Activated CD8-positive, alpha-beta memory T cell treated with anti-CD3 and anti-CD28 coated beads, Interleukin-2, amount 50 U/mL, for 4 hours (primary cell): ENCODE measurements around the gene GLRX3.
"Not testable (repeated sequence)": the region's sequence is repeated elsewhere in the genome, so short reads cannot be mapped to it uniquely, and the experiment has no call there.

Source experiments
- DNase-seq: peaks from one replicate; pipeline ENCODE4 v3.0.0-alpha.2; 2020

Gene GLRX3

GRCh38 chr10:130190055-130190736 is 54.0 kb downstream of the GLRX3 start:
- peak; percentile 90 for DNase-seq

- no peak for DNase-seq
These were observed 54.5 kb downstream of the GLRX3 start for GRCh38 chr10:130190737-130191115.

DNA sequence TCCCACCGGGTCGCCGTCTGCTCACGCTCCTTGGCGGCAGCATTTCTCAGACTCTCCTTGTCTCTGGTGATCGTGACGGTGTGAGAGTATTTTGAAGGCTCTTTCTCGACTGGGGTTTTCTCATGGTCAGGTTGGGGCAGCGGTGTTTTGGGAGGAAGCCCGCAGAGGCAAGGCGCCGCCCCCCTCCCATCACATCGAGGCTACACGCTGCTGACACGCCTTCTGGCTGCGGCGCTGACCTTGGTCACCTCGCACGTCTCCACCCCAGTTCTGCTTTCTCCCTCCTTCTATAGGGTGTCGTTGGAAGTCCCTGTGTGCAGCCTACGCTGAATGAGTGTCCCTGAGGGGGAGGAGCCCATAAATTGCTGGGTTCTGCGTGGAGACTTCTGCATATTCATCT is 55.2 kb downstream of the GLRX3 start:
- no peak for DNase-seq

DNA sequence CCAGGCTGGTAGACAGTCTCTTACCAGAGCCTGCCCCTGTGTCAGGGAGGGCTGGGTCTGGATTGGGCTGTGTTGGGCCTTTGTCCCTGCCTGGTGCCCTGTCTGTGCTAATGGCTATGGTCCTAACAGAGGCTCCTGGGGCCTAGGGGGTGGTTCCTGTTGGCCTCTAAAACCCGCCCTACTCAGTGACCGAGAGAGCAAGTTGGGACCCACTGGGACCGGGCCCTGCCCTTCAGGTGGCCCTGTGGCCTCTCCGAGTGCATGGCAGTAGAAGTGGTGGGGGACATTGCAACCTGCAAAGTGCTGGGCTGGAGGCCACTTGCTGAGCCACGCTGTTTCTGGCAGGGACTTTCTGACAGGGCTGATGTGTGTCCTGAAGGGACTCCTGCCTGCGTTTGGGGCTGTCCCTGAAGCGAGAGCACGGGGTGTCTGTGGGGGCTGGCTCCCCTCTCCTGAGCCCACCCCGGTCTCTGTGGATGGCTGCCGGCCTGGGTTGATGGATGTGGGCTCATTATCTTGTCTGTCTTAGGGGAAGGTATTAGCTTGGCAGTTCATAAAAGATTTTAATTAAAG is 56.2 kb downstream of the GLRX3 start:
- no peak for DNase-seq

GRCh38 chr10:130193033-130193432 is 56.8 kb downstream of the GLRX3 start:
- DNase-seq = no peak

DNA sequence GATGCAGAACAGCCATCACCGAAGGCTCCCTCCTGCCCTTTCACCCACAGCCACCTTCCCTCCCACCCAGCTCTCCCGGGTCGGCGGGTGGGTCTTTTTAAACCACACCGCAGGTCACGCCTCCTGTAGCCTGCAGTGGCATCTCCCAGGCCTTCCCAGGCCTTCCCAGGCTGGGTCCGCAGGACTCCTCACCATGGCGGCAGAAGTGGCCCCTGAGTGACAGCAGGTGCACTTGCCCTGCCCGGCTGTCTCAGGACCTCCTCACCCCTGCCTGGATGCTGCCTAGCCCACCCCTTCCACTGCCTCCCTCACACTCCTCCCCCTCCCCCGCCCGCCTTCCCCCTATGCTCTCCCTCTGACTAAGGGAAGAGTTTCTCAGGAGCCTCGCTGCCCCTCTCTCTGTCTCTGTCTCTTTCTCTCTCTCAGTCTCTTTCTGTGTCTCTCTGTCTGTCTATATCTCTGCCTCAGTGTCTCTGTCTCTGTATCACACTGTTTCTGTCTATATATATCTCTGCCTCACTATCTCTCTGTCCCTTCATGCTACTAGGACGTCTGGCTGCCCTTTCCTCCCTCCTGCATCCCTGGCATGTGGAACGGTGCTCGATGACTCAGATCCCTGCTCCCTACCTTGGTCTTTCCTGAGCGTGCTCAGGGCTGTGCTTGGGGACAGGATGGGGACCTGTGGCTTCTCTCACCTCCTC is 57.5 kb downstream of the GLRX3 start:
- no peak for DNase-seq

DNA sequence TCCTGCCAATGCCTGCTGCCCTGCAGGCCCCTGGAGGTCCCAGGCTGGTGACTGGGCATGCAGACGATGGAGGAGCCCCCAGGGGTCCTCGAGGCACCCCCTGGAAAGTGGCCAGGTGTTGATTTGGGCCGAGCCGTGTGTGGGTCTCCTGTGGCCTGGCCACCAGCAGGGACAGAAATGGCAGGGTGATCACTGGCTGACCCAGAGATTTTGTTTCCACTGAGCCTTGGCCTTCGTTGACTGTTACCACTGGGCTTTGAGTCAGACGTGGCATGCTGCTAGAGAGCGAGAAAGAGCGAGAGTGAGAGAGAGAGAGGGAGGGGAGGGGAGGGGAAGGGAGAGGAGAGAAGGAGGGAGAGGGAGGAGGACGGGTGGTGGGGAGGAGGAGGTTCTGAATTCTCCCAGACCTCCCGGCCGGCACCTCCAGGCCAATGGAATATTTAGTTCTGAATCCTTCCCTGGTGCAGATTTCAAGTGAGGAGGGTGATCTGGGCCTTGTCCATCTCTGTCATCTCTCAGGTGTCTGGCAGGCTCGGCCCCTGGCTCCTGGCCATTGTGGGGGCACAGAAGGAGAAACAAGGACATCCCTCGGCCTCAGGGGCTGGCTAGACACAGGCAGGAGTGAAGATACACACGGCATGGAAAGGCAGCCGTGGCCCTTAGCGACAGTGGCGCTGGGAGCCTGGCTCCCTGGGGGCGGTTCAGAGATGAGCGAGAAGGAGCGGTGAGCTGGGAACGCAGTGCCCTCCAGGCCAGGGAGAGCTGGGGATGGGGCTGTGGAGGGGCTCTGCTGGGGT is 58.2 kb downstream of the GLRX3 start:
- DNase-seq = no peak

- DNase-seq = no peak
These were observed 58.9 kb downstream of the GLRX3 start for GRCh38 chr10:130194991-130195645.

DNA sequence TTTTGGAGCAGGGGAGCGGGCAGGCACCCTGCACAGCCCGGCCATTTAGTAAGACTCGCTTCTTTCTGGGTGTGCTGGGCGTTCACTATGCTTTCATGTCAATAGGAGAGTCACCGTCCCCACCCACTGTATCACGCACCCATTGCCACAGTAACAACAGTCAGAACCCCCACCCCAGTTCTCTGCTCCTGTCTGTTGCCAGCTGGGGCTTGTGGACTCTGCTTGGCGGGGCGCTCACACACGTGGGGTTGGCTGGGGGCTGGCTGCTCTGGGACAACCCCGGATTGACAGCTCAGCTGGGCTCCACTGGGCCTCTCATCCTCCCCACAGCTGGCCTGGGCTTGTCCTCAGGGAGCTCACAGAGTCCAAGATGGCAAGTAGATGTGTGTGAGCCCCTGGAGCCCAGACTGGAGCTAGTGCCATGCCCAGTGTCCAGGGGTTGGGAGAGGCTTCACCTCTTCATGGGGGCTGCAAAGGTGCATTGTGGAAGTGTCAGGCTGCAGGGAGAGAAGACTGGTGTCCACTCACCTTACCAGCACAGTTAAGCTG is 59.6 kb downstream of the GLRX3 start:
- no peak for DNase-seq

- no peak for DNase-seq
These were observed 60.6 kb downstream of the GLRX3 start for GRCh38 chr10:130196511-130197487.

DNA sequence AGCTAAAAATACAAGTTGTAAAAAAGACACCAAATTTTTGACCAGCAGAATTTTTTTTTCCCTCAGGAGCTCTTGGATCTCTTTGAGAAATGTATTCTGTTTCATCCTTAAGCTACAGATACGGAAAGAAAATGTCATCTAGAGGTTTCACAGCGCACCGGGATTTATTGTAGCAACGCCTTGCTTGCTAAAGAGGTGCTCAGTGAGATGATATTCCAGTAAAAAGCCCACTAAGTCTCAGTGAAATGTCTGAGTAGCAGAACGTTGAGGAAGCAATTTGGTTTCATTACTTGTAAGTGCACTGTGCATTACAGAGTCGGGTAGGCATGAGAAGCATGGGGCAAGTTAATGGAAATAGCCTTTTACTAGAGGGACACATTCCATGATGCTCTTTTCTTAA is 62.5 kb downstream of the GLRX3 start:
- no peak for DNase-seq

DNA sequence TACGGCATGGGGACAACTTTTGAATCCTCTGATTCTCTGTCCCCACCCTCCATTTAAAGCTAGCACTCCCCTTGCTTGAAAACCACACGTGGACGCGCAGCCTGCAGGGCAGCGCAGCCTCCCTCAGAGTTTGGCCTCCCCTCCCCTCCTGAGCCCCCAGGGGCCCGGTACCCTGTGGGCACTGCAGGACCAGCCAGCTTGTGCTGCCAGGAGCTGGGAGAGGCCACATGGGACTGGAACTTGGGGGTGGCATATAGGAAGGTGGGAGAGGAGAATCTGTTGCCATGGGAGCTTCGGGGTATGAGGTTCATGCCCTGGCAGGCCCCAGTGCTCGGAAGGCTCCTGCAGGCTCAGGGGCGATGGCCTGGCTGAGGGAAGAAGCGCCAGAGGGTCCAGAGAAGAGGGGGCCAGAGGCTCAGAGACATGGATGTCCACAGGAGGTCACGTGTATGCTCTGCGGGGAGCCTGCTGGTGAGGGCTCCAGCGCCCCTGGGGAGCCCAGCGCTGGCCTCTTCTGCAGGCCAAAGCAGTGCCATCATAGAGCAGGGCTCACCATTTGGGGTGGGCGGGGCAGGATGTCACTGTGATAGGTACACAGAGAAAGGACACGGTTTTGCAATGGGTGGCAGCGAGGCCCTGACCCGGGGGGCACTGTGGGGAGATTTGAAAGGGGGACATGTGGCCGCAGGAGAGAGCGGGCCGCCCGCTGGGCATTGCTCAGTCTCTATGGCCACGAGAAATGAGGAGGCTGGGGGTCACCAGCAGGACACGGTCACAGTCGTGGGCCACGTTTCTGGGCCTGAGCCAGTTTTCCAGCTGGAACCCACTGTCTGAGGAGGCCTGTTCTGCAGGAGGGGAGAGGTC is 64.2 kb downstream of the GLRX3 start:
- no peak for DNase-seq

DNA sequence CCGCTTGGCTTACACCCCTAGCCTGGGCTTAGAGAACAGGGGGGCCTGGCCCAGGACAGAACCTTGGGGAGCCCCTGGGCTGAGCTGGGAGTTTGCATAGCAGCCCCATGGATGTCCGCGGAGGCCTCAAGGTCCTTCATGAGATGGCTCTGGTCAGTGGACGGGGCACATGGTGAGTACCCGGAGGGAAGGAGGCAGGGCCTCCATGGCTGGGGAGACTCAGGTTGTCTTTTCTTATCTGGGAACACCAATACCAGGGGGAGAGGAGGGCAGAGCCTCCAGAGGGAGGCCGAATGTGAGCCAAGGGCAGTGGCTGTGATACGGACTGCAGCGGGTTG is 64.8 kb downstream of the GLRX3 start:
- DNase-seq = no peak

- DNase-seq = not testable (repeated sequence)
These were observed 66.0 kb downstream of the GLRX3 start for GRCh38 chr10:130202150-130202549.

- DNase-seq = no peak
These were observed 66.9 kb downstream of the GLRX3 start for GRCh38 chr10:130202984-130203621.

- no peak for DNase-seq
These were observed 67.4 kb downstream of the GLRX3 start for GRCh38 chr10:130203626-130204025.

- no peak for DNase-seq
These were observed 70.1 kb downstream of the GLRX3 start for GRCh38 chr10:130206216-130206737.

DNA sequence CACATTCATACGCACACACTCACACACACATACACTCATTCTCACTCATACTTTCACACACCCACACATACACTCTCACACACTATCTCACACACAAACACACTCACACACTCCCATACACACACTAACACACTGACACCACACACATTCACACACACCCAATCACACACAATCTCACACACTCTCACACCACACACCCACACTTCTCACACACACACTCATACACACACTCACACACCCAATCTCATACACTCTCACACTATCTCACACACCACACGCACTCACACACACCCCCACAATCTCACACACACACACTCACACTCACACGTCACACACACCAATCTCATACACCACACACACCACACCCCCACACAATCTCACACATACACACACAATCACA is 71.0 kb downstream of the GLRX3 start:
- DNase-seq = no peak

GRCh38 chr10:130208807-130209206 is 72.6 kb downstream of the GLRX3 start:
- DNase-seq = no peak

DNA sequence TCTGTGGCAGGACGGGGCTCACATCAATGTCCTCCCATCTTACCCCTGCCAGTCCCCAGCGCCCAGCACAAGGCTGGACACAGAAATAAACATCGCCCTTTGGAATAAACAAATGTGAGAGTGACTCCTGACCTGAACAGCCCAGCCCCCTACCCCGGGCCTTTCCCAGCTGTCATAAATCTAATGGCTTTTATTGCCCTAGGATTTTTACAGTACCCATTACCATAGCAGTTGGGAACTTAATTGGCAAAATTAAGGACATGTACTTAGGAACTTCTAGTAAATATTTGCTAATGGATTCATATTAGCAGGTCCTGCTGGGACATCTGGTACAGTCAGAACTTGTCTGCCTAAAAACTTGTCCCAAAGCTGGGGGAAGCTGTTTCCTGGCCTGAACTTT is 76.6 kb downstream of the GLRX3 start:
- no peak for DNase-seq
